Caco-2 (cell line): Measurements from ENCODE around the gene PARVG. TPM values are rescaled to one million over a fixed set of nuclear protein-coding genes. Genes with fewer than 3 reads are reported as not detected.

Source experiments
- BruUV-seq: library from RNA; stranded (reverse); fragments of 400-500 nt; replicated peaks from 2 replicates; lab custom pipeline; 2021; lab: Mats Ljungman, UMichigan
- CTCF ChIA-PET: fragments of 300-600 bp; sonication (Branson Sonifier 250); formaldehyde crosslinking; loops from one replicate; lab custom pipeline; 2022; ENCODE audit warnings: antibody characterized with exemption; lab: Charles Lee
- POLR2A ChIA-PET: fragments of 300-600 bp; sonication (Branson Sonifier 250); formaldehyde crosslinking; loops from one replicate; lab custom pipeline; 2022; ENCODE audit warnings: antibody characterized with exemption; lab: Charles Lee
- DNase-seq, 2 experiments: peaks; one replicate each; pipeline versions ENCODE4 v3.0.0 to v3.0.0-alpha.2; 2020 to 2022
- H3K27me3 ChIP-seq: replicated peaks from 2 replicates; pipeline ENCODE4 v1.6.0; 2011; ENCODE audit warnings: low read length; ENCODE audit not compliant: control insufficient read depth, insufficient read depth
- H3K36me3 ChIP-seq: 2 replicates; pipeline ENCODE4 v1.5.1; 2011; ENCODE audit warnings: low read length; ENCODE audit not compliant: control insufficient read depth, insufficient read depth
- H3K4me1 ChIP-seq: fragments of 250-450 bp; sonication (Bioruptor Pico); 2 replicates; pipeline ENCODE4 v1.5.1; 2020; ENCODE audit warnings: mild to moderate bottlenecking
- H3K4me3 ChIP-seq: 2 replicates; pipeline ENCODE4 v1.5.1; 2011; ENCODE audit warnings: low read depth, mild to moderate bottlenecking, control low read depth, low read length
- H3K9me3 ChIP-seq: fragments of 250-450 bp; sonication (Bioruptor Pico); 2 replicates; pipeline ENCODE4 v1.5.1; 2020; ENCODE audit warnings: mild to moderate bottlenecking, moderate library complexity
- H3K27ac Mint-ChIP-seq: one replicate; pipeline ENCODE4 v1.8.0; 2022; ENCODE audit warnings: mixed read lengths; ENCODE audit not compliant: unreplicated experiment
- H3K27me3 Mint-ChIP-seq: one replicate; pipeline ENCODE4 v1.8.0; 2022; ENCODE audit warnings: mixed read lengths; ENCODE audit not compliant: insufficient read depth, unreplicated experiment
- H3K36me3 Mint-ChIP-seq: one replicate; pipeline ENCODE4 v1.8.0; 2022; ENCODE audit warnings: mild to moderate bottlenecking, mixed read lengths; ENCODE audit not compliant: insufficient read depth, unreplicated experiment
- H3K4me1 Mint-ChIP-seq: one replicate; pipeline ENCODE4 v1.8.0; 2022; ENCODE audit warnings: low read depth, mixed read lengths; ENCODE audit not compliant: unreplicated experiment
- H3K4me3 Mint-ChIP-seq: one replicate; pipeline ENCODE4 v1.8.0; 2022; ENCODE audit warnings: mild to moderate bottlenecking, moderate library complexity, mixed read lengths; ENCODE audit not compliant: unreplicated experiment
- H3K9me3 Mint-ChIP-seq: one replicate; pipeline ENCODE4 v1.8.0; 2022; ENCODE audit warnings: mixed read lengths; ENCODE audit not compliant: unreplicated experiment
- intact Hi-C: fragments of 100-400 bp; cut with micrococcal nuclease; formaldehyde crosslinking; loops from one replicate; pipeline ENCODE4 v1.10.0; 2022; ENCODE audit not compliant: unreplicated experiment
- total RNA-seq: library from RNA; stranded (reverse); gene quantifications from 2 replicates; pipeline ENCODE4 v1.2.3, GENCODE V29; 2022
- TF ChIP-seq, protein P1 (sequence below), 2 experiments: fragments of 200-600 bp in 1 of 2; IDR thresholded peaks; 1 replicate in 1 of 2; 2 replicates in 1 of 2; pipeline versions ENCODE4 v1.5.1 to v1.8.0; 2011 to 2022; ENCODE audit warnings: antibody characterized with exemption in 1 of 2, control low read depth in 1 of 2, inconsistent platforms in 1 of 2, low read depth in 1 of 2, low read length in 1 of 2, mild to moderate bottlenecking in 1 of 2, moderate library complexity in 1 of 2; ENCODE audit not compliant: insufficient read depth in 1 of 2, severe bottlenecking in 1 of 2, unreplicated experiment in 1 of 2

Gene PARVG
- total RNA-seq, 1 experiment from 2014 or later: not detected

DNA sequence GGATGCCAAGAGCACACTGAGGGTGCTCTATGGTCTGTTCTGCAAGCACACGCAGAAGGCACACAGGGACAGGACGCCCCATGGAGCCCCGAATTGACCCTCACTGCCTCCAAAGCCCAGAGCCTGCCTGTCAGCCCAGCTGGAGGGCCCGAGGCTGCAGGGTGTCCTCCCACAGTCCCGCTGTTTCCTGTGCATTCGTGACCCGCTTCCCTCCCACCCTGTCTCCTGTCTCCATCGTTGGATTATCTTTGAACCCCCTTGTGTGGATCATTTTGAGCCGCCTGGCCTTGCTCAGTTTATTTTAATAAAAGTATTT is 25.6 kb downstream of the PARVG start:
- Histone ChIP-seq H3K36me3 (no peaks in the 10 kb centered on the region), H3K4me1 (no peaks in the 10 kb centered on the region), H3K9me3 (no peaks in the 10 kb centered on the region), H3K27me3 (no peaks in the 10 kb centered on the region; the same call in 1 of the 2 replicates), H3K4me3 (no peak overlapping the region)
- ChIA-PET POLR2A (no interaction called here), CTCF (no interaction called here)
- BruUV-seq: no TSS peak
- Mint-ChIP-seq H3K27me3 (peaks cover 23% of the 10 kb centered on the region), H3K36me3 (no peaks in the 10 kb centered on the region), H3K27ac (no peak overlapping the region), H3K9me3 (peaks cover 14% of the 10 kb centered on the region), H3K4me1 (no peaks in the 10 kb centered on the region), H3K4me3 (no peak overlapping the region)
- TF ChIP-seq, protein P1, sequence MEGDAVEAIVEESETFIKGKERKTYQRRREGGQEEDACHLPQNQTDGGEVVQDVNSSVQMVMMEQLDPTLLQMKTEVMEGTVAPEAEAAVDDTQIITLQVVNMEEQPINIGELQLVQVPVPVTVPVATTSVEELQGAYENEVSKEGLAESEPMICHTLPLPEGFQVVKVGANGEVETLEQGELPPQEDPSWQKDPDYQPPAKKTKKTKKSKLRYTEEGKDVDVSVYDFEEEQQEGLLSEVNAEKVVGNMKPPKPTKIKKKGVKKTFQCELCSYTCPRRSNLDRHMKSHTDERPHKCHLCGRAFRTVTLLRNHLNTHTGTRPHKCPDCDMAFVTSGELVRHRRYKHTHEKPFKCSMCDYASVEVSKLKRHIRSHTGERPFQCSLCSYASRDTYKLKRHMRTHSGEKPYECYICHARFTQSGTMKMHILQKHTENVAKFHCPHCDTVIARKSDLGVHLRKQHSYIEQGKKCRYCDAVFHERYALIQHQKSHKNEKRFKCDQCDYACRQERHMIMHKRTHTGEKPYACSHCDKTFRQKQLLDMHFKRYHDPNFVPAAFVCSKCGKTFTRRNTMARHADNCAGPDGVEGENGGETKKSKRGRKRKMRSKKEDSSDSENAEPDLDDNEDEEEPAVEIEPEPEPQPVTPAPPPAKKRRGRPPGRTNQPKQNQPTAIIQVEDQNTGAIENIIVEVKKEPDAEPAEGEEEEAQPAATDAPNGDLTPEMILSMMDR (IDR thresholded peaks at IDR 0.05; ENCODE audit: insufficient read depth in 1 of 2, low read depth in 1 of 2, low read length in 1 of 2, severe bottlenecking in 1 of 2, unreplicated experiment in 1 of 2): no peak
- intact Hi-C loops: no loop called here
- no peak for DNase-seq

DNA sequence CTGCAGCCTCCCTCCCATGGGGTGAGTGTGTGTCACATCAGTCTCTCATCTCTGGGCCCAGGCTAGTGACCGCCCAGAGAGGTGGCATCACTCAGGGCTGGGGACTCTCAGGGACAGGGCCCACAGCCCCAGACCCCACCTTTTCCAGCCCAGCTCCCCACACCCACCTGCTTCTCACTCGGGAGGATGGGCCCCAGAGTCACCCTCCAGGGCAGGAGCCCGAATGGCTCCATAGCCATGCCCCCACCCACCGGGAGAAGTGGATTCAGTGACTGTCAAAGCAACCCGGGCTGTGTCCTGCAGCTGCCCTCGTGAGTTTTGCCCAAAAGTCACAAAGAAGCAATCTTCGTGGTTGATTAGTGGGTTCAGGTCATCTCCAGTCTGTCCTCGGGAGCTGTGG is 26.0 kb downstream of the PARVG start:
- H3K27ac Mint-ChIP-seq: no peak overlapping the region
- H3K27me3 Mint-ChIP-seq: peaks cover 27% of the 10 kb centered on the region
- DNase-seq: no peak
- Histone ChIP-seq H3K4me1 (no peaks in the 10 kb centered on the region), H3K27me3 (no peaks in the 10 kb centered on the region; the same call in 1 of the 2 replicates), H3K4me3 (no peak overlapping the region), H3K9me3 (no peaks in the 10 kb centered on the region), H3K36me3 (no peaks in the 10 kb centered on the region)
- TF ChIP-seq, protein P1 (IDR thresholded peaks at IDR 0.05; ENCODE audit: insufficient read depth in 1 of 2, low read depth in 1 of 2, low read length in 1 of 2, severe bottlenecking in 1 of 2, unreplicated experiment in 1 of 2): no peak
- H3K9me3 Mint-ChIP-seq: peaks cover 14% of the 10 kb centered on the region
- ChIA-PET POLR2A (no interaction called here), CTCF (no interaction called here)
- H3K4me3 Mint-ChIP-seq: no peak overlapping the region
- no peaks in the 10 kb centered on the region for H3K4me1 Mint-ChIP-seq
- intact Hi-C loops: no loop called here
- BruUV-seq: no TSS peak
- no peaks in the 10 kb centered on the region for H3K36me3 Mint-ChIP-seq

DNA sequence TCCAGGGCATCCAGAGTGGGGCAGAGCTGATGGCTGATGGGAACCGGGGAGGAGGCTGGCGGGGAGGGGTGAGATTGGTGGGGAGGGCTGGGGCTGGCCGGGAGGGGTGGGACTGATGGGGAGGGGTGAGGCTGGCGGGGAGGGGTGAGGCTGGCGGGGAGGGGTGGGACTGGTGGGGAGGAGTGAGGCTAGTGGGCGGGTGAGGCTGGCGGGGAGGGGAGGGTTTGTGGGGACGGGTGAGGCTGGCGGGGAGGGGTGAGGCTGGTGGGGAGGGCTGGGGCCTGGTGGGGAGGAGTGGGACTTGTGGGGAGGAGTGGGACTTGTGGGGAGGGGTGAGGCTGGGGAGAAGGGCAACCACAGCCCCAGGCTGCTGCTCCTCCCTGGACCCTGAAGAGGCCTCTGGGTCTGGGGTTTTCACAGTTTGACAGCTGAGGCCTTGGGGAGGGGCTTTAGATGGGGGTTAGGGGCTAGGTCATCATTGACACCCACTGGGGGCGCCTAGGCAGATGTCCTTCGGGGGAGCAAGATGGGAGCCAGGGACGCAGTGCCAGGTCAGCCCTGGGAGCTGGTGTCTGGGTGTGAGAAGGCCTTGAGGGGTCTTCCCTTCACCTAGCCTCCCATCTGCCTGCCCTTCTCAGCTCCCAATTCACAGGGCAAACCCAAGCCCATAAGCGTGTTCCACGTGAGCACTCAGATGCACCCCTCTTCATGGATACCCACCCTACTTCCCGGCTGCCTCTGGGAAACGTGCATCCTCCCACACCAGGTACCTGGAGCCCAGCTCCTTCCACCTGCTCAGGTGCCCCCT is 26.7 kb downstream of the PARVG start:
- Mint-ChIP-seq H3K27ac (no peak overlapping the region), H3K4me1 (no peaks in the 10 kb centered on the region), H3K36me3 (no peaks in the 10 kb centered on the region), H3K27me3 (peaks cover 26% of the 10 kb centered on the region), H3K4me3 (no peak overlapping the region), H3K9me3 (peaks cover 14% of the 10 kb centered on the region)
- TF ChIP-seq, protein P1 (IDR thresholded peaks at IDR 0.05; ENCODE audit: insufficient read depth in 1 of 2, low read depth in 1 of 2, low read length in 1 of 2, severe bottlenecking in 1 of 2, unreplicated experiment in 1 of 2): no peak
- Histone ChIP-seq H3K4me3 (no peak overlapping the region), H3K36me3 (no peaks in the 10 kb centered on the region), H3K9me3 (no peaks in the 10 kb centered on the region), H3K4me1 (no peaks in the 10 kb centered on the region), H3K27me3 (no peaks in the 10 kb centered on the region)
- intact Hi-C loops: no loop called here
- DNase-seq: no peak
- no TSS peak for BruUV-seq
- ChIA-PET CTCF (no interaction called here), POLR2A (no interaction called here)
